Neural progenitor cell (in vitro differentiated cells): ENCODE data around the gene CEP350. TPM values are rescaled to one million over a fixed set of nuclear protein-coding genes. Genes with fewer than 3 reads are reported as not detected.

ENCODE experiments used
- DNase-seq: peaks from one replicate; pipeline ENCODE4 v3.0.0-alpha.2; 2016; ENCODE audit warnings: low spot score
- H2AFZ ChIP-seq: fragments of 200-600 bp; sonication (generic); replicated peaks from 2 replicates; pipeline ENCODE4 v1.6.1; 2016; ENCODE audit warnings: antibody characterized with exemption
- H3F3A ChIP-seq: fragments of 200-600 bp; sonication (generic); 2 replicates; pipeline ENCODE4 v1.6.1; 2016; ENCODE audit warnings: antibody characterized with exemption, low read depth
- H3K27ac ChIP-seq: fragments of 200-600 bp; sonication (generic); 2 replicates; pipeline ENCODE4 v1.5.1; 2016; ENCODE audit warnings: mild to moderate bottlenecking
- H3K27me3 ChIP-seq: fragments of 200-600 bp; sonication (generic); 2 replicates; pipeline ENCODE4 v1.6.1; 2016; ENCODE audit warnings: mild to moderate bottlenecking, moderate library complexity
- H3K36me3 ChIP-seq: fragments of 200-600 bp; sonication (generic); 2 replicates; pipeline ENCODE4 v1.5.1; 2016
- H3K4me1 ChIP-seq: fragments of 200-600 bp; sonication (generic); 2 replicates; pipeline ENCODE4 v1.6.1; 2016; ENCODE audit warnings: mixed run types
- H3K4me2 ChIP-seq: fragments of 200-600 bp; sonication (generic); 2 replicates; pipeline ENCODE4 v1.6.1; 2016
- H3K4me3 ChIP-seq: fragments of 200-600 bp; sonication (generic); 2 replicates; pipeline ENCODE4 v1.5.1; 2016
- H3K79me2 ChIP-seq: fragments of 200-600 bp; sonication (generic); 2 replicates; pipeline ENCODE4 v1.6.1; 2016; ENCODE audit warnings: low read depth
- H3K9ac ChIP-seq: fragments of 200-600 bp; sonication (generic); 2 replicates; pipeline ENCODE4 v1.6.1; 2016
- H3K9me3 ChIP-seq: fragments of 200-600 bp; sonication (generic); 2 replicates; pipeline ENCODE4 v1.5.1; 2016; ENCODE audit warnings: low read depth
- H4K20me1 ChIP-seq: fragments of 200-600 bp; sonication (generic); 2 replicates; pipeline ENCODE4 v1.6.1; 2016; ENCODE audit warnings: low read depth
- H3K27ac Mint-ChIP-seq: 3 replicates; pipeline ENCODE4 v1.8.0; 2021; ENCODE audit warnings: mixed read lengths
- H3K27me3 Mint-ChIP-seq: 2 replicates; pipeline ENCODE4 v1.8.0; 2022; ENCODE audit warnings: low read depth, mild to moderate bottlenecking, inconsistent platforms, moderate library complexity, mixed read lengths; ENCODE audit not compliant: insufficient read depth
- H3K36me3 Mint-ChIP-seq: 3 replicates; pipeline ENCODE4 v1.8.0; 2021; ENCODE audit warnings: mixed read lengths
- H3K4me1 Mint-ChIP-seq: 3 replicates; pipeline ENCODE4 v1.8.0; 2021; ENCODE audit warnings: mixed read lengths
- H3K4me3 Mint-ChIP-seq: 3 replicates; pipeline ENCODE4 v1.8.0; 2021; ENCODE audit warnings: mild to moderate bottlenecking, moderate library complexity, mixed read lengths
- H3K9me3 Mint-ChIP-seq: 3 replicates; pipeline ENCODE4 v1.8.0; 2020; ENCODE audit warnings: mixed read lengths
- CTCF ChIP-seq: fragments of 200-600 bp; sonication (generic); IDR thresholded peaks from 2 replicates; pipeline ENCODE4 v1.5.1; 2017; ENCODE audit warnings: antibody characterized with exemption, mild to moderate bottlenecking
- EZH2 ChIP-seq: fragments of 200-600 bp; sonication (generic); IDR thresholded peaks from 2 replicates; pipeline ENCODE4 v1.6.1; 2017; ENCODE audit warnings: antibody characterized with exemption, mild to moderate bottlenecking, moderate library complexity
- EZH2phosphoT487 ChIP-seq: fragments of 200-600 bp; sonication (generic); IDR thresholded peaks from 2 replicates; pipeline ENCODE4 v1.6.1; 2017; ENCODE audit warnings: antibody characterized with exemption
- total RNA-seq: library from RNA; depleted of rRNA; stranded (reverse); fragments of >200 nt; gene quantifications from 2 replicates; pipeline ENCODE4 v1.2.3, GENCODE V29; 2015; ENCODE audit warnings: low replicate concordance

Gene CEP350
- total RNA-seq, 1 donor from 2014 or later, result 61.2 TPM

GRCh38 chr1:180152588-180152987, 198.0 kb downstream of the CEP350 start:
- Histone ChIP-seq H2AFZ (no peak overlapping the region), H3K9me3 (no peaks in the 10 kb centered on the region), H3K9ac (no peak overlapping the region), H3K27me3 (peaks cover 49% of the 10 kb centered on the region), H3K79me2 (peaks cover 18% of the 10 kb centered on the region), H3F3A (no peaks in the 10 kb centered on the region), H3K4me2 (no peak overlapping the region), H4K20me1 (peaks cover 6% of the 10 kb centered on the region), H3K36me3 (no peaks in the 10 kb centered on the region), H3K27ac (no peak overlapping the region), H3K4me1 (peaks cover 9% of the 10 kb centered on the region), H3K4me3 (no peak overlapping the region)
- no peak overlapping the region for H3K27ac Mint-ChIP-seq
- H3K4me1 Mint-ChIP-seq, result peaks cover 12% of the 10 kb centered on the region
- TF ChIP-seq EZH2 (no peak), CTCF (no peak), EZH2phosphoT487 (no peak)
- no peaks in the 10 kb centered on the region for H3K36me3 Mint-ChIP-seq
- DNase-seq, result no peak
- H3K27me3 Mint-ChIP-seq, result peaks cover 18% of the 10 kb centered on the region
- H3K4me3 Mint-ChIP-seq, result no peak overlapping the region
- H3K9me3 Mint-ChIP-seq, result no peaks in the 10 kb centered on the region

GRCh38 chr1:180153032-180153431, 198.4 kb downstream of the CEP350 start:
- H3K79me2 ChIP-seq, result peaks cover 18% of the 10 kb centered on the region
- peaks cover 6% of the 10 kb centered on the region for H4K20me1 ChIP-seq
- no peak for DNase-seq
- no peak overlapping the region for H3K9ac ChIP-seq
- no peak overlapping the region for H2AFZ ChIP-seq
- TF ChIP-seq CTCF (no peak), EZH2phosphoT487 (no peak), EZH2 (no peak)
- H3K27me3 ChIP-seq, result peaks cover 49% of the 10 kb centered on the region
- peaks cover 12% of the 10 kb centered on the region for H3K4me1 Mint-ChIP-seq
- H3K4me3 Mint-ChIP-seq, result peak overlapping the region; percentile 95
- H3K27me3 Mint-ChIP-seq, result peaks cover 20% of the 10 kb centered on the region
- H3K27ac Mint-ChIP-seq, result no peak overlapping the region
- H3K36me3 Mint-ChIP-seq, result peaks cover 1% of the 10 kb centered on the region
- H3K9me3 Mint-ChIP-seq, result no peaks in the 10 kb centered on the region
- no peaks in the 10 kb centered on the region for H3K36me3 ChIP-seq
- H3K4me1 ChIP-seq, result peaks cover 9% of the 10 kb centered on the region
- no peaks in the 10 kb centered on the region for H3K9me3 ChIP-seq
- H3K4me2 ChIP-seq, result no peak overlapping the region
- no peaks in the 10 kb centered on the region for H3F3A ChIP-seq
- no peak overlapping the region for H3K27ac ChIP-seq
- no peak overlapping the region for H3K4me3 ChIP-seq

- H3K4me1 Mint-ChIP-seq, result peaks cover 12% of the 10 kb centered on the region
- peak overlapping the region; percentile 33 for H3K9ac ChIP-seq
- peak; percentile 7 for DNase-seq
- H3K9me3 ChIP-seq, result no peaks in the 10 kb centered on the region
- H2AFZ ChIP-seq, result peak overlapping the region; percentile 98
- peak overlapping the region; percentile 91 for H3K27ac Mint-ChIP-seq
- peak overlapping the region; percentile 87 for H3K4me3 ChIP-seq
- peak overlapping the region; percentile 95 for H3K4me3 Mint-ChIP-seq
- peaks cover 9% of the 10 kb centered on the region for H3K4me1 ChIP-seq
- no peak for TF ChIP-seq CTCF
- no peak for TF ChIP-seq EZH2
- no peak for TF ChIP-seq EZH2phosphoT487
- no peak overlapping the region for H3K27ac ChIP-seq
- H3K9me3 Mint-ChIP-seq, result no peaks in the 10 kb centered on the region
- H3K27me3 Mint-ChIP-seq, result peaks cover 17% of the 10 kb centered on the region
- H3K27me3 ChIP-seq, result peaks cover 49% of the 10 kb centered on the region
- peaks cover 2% of the 10 kb centered on the region for H3K36me3 Mint-ChIP-seq
- H3F3A ChIP-seq, result no peaks in the 10 kb centered on the region
- no peaks in the 10 kb centered on the region for H3K36me3 ChIP-seq
- peak overlapping the region; percentile 90 for H3K4me2 ChIP-seq
- peaks cover 6% of the 10 kb centered on the region for H4K20me1 ChIP-seq
- peaks cover 18% of the 10 kb centered on the region for H3K79me2 ChIP-seq
These were observed 199.4 kb downstream of the CEP350 start for GRCh38 chr1:180154003-180154324.
